HEK293 (cell line): Measurements from ENCODE around the gene MUC5AC.

Experiments used
- ZNF274 ChIP-seq, 2 experiments: fragments of 200-500 bp in 1 of 2; fragments of 450-650 bp in 1 of 2; sonication (Bioruptor generic) in 1 of 2; formaldehyde crosslinking in 1 of 2; IDR thresholded peaks; 2 replicates each; pipeline versions ENCODE4 v1.5.1 to v1.6.1; 2014 to 2016; ENCODE audit warnings: borderline replicate concordance in 1 of 2, inconsistent platforms in 1 of 2, low read length in 1 of 2, missing biosample characterization in 1 of 2, missing genetic modification characterization in 1 of 2
- TF ChIP-seq, protein P1 (sequence below): fragments of 450-650 bp; formaldehyde crosslinking; IDR thresholded peaks from 2 replicates; pipeline ENCODE4 v1.5.1; 2017; ENCODE audit warnings: missing biosample characterization, missing genetic modification characterization
- TF ChIP-seq, protein P2 (sequence below): fragments of 450-650 bp; formaldehyde crosslinking; IDR thresholded peaks from 2 replicates; pipeline ENCODE4 v1.5.1; 2016; ENCODE audit warnings: missing biosample characterization, missing genetic modification characterization, borderline replicate concordance

DNA sequence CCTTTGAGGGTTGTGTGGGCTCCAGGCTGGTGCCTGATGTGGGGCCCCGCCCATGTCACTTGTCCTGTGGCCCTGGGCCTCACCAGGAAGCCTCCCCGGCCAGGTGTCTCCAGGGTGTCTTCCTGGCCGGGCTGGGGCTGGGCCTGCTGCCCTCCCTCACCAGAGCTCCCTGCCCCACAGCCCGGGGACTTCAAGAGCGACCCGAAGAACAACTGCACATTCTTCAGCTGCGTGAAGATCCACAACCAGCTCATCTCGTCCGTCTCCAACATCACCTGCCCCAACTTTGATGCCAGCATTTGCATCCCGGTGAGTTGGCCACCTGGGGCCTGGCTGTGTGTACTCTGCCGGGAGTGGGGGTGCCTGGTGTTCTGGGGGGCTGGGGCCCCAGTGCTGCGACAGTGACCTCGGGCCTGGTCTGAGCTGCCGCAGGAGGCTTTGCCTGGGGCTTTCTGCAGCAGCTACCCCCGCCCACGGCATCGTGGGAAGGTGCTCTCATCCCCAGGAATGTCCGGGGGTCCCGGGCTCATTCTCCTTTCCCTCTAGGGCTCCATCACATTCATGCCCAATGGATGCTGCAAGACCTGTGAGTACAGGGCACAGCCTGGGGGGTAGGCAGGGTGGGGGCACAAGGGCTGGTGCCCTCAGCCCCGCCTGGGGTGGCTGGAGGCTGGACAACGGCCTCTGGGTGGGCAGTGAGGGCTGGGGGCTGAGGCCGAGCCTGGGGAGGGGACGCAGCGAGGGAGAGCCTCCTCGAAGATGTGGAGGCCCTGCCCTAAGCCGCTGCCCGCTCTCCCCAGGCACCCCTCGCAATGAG, 48.4 kb upstream of the MUC5AC start:
- TF ChIP-seq, protein P1, sequence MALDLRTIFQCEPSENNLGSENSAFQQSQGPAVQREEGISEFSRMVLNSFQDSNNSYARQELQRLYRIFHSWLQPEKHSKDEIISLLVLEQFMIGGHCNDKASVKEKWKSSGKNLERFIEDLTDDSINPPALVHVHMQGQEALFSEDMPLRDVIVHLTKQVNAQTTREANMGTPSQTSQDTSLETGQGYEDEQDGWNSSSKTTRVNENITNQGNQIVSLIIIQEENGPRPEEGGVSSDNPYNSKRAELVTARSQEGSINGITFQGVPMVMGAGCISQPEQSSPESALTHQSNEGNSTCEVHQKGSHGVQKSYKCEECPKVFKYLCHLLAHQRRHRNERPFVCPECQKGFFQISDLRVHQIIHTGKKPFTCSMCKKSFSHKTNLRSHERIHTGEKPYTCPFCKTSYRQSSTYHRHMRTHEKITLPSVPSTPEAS, result no peak
- TF ChIP-seq ZNF274 (IDR thresholded peaks at IDR 0.05; ENCODE audit: low read length) (no peak), ZNF274 (tag by site-specific recombination; IDR thresholded peaks at IDR 0.05; ENCODE audit: borderline replicate concordance) (no peak)
- TF ChIP-seq, protein P2, sequence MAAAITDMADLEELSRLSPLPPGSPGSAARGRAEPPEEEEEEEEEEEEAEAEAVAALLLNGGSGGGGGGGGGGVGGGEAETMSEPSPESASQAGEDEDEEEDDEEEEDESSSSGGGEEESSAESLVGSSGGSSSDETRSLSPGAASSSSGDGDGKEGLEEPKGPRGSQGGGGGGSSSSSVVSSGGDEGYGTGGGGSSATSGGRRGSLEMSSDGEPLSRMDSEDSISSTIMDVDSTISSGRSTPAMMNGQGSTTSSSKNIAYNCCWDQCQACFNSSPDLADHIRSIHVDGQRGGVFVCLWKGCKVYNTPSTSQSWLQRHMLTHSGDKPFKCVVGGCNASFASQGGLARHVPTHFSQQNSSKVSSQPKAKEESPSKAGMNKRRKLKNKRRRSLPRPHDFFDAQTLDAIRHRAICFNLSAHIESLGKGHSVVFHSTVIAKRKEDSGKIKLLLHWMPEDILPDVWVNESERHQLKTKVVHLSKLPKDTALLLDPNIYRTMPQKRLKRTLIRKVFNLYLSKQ (tag by site-specific recombination), result no peak
